AG04449 (cell line): ENCODE results near the gene LYZL4.

Source experiments
- CTCF ChIA-PET: fragments of 350-600 bp; formaldehyde crosslinking; extraction: SDS; loops from one replicate; lab custom pipeline; 2021; ENCODE audit warnings: antibody characterized with exemption; lab: Yijun Ruan, JAX
- POLR2A ChIA-PET: fragments of 400-600, 350-600 bp; formaldehyde crosslinking; extraction: SDS; loops from one replicate; lab custom pipeline; 2020; ENCODE audit warnings: antibody characterized with exemption, inconsistent platforms; lab: Yijun Ruan, JAX
- DNase-seq: peaks from one replicate; pipeline ENCODE4 v3.0.0-alpha.2; 2010; ENCODE audit warnings: low read depth, low spot score
- H3K4me3 ChIP-seq: 2 replicates; pipeline ENCODE4 v1.5.1; 2011; ENCODE audit warnings: low read depth, mild to moderate bottlenecking, control low read depth, low read length
- CTCF ChIP-seq: IDR thresholded peaks from one replicate; pipeline ENCODE4 v1.5.1; 2011; ENCODE audit warnings: mild to moderate bottlenecking, moderate library complexity, low read length, control low read depth, inconsistent platforms; ENCODE audit not compliant: insufficient read depth; ENCODE audit errors: missing control alignments

Gene LYZL4

GRCh38 chr3:42410370-42411131, at the start of gene LYZL4:
Gene LYZL4 (minus strand): TSS chr3:42410610. CDS start chr3:42407251, 3,359 bp downstream.
- H3K4me3 ChIP-seq, result no peak within 1 kb of the TSS
- DNase-seq, result no peak
- ChIA-PET CTCF (no interaction called here), POLR2A (no interaction called here)
- TF ChIP-seq CTCF, result no peak

- POLR2A ChIA-PET, result no interaction called here
- DNase-seq, result no peak
- no peak for TF ChIP-seq CTCF
- CTCF ChIA-PET, result interaction anchor here (1.2 kb wide), 1 partner anchor 213 kb away, joined by 3 read pairs; no protein-coding TSS in a partner anchor
- no peak overlapping the region for H3K4me3 ChIP-seq
Measured at GRCh38 chr3:42459151-42459550, 48.7 kb upstream of the LYZL4 start.

GRCh38 chr3:42456211-42456610, 45.8 kb upstream of the LYZL4 start:
- POLR2A ChIA-PET, result no interaction called here
- DNase-seq, result no peak
- CTCF ChIA-PET, result interaction anchor here (1.1 kb wide), 1 partner anchor 91 kb away, joined by 4 read pairs; no protein-coding TSS in a partner anchor
- TF ChIP-seq CTCF, result no peak
- no peak overlapping the region for H3K4me3 ChIP-seq

- no peak for TF ChIP-seq CTCF
- no peak overlapping the region for H3K4me3 ChIP-seq
- no peak for DNase-seq
- POLR2A ChIA-PET, result no interaction called here
- CTCF ChIA-PET, result interaction anchor here (1.1 to 6.6 kb wide), 2 partner anchors 204 to 222 kb away, joined by 3 to 25 read pairs; no protein-coding TSS in a partner anchor
Measured at GRCh38 chr3:42451546-42452230, 41.3 kb upstream of the LYZL4 start.

GRCh38 chr3:42451116-42451515, 40.7 kb upstream of the LYZL4 start:
- ChIA-PET POLR2A (no interaction called here), CTCF (interaction anchor here (6.6 kb wide), 1 partner anchor 222 kb away, joined by 25 read pairs; no protein-coding TSS in a partner anchor)
- no peak for DNase-seq
- no peak overlapping the region for H3K4me3 ChIP-seq
- TF ChIP-seq CTCF, result no peak

GRCh38 chr3:42450567-42450966, 40.2 kb upstream of the LYZL4 start:
- CTCF ChIA-PET, result interaction anchor here (6.6 kb wide), 1 partner anchor 221 kb away, joined by 25 read pairs; no protein-coding TSS in a partner anchor
- POLR2A ChIA-PET, result no interaction called here
- no peak overlapping the region for H3K4me3 ChIP-seq
- no peak for TF ChIP-seq CTCF
- DNase-seq, result no peak
